GM21360 (cell line): ENCODE data around the gene HS2ST1.

Experiments used
- ATAC-seq: cut with Tn5 transposase; IDR thresholded peaks from one replicate; pipeline ENCODE4 v1.9.1; 2021; ENCODE audit warnings: mild to moderate bottlenecking, moderate library complexity; ENCODE audit not compliant: unreplicated experiment

The HS2ST1 gene

DNA sequence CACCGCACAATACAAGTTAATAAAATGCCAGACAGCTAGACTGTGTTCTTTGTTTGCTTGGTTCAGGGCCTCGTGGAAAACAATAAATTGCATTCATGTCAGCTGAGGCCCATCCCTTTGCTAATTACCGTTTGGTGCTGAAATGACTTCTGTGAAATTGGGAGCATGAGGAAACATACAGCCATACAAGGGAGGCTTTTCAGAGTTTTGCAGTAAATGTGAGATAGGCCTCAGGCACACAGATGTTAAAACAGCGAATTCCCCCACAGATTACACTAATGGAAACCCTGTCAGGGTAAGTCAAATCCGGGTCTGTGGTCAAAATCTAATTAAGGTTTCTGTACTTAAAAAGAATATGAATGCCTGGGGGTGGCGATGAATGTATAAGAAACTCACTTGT lies 240.7 kb downstream of the HS2ST1 start:
- no peak for ATAC-seq

DNA sequence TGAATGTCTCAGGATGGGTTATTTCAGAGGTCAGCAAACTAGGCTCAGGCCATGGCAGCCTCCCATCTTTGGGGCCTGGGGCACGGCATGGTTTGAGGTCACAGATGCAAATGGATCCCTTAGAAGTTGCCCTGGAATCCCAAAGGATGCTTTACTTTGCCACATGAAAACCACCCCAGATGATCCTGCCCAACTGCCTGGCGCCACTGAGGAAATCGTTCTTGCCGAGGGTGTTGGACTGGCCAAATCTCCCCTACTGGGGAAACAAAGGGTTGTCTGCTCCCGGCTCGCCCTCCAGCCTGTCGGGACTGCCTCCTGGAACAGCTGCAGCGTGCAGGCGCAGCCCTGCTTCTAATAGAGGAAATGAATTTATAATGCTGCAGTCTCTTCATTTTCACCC lies 241.2 kb downstream of the HS2ST1 start:
- no peak for ATAC-seq

GRCh38 chr1:87156124-87156523 lies 241.7 kb downstream of the HS2ST1 start:
- ATAC-seq, result no peak

DNA sequence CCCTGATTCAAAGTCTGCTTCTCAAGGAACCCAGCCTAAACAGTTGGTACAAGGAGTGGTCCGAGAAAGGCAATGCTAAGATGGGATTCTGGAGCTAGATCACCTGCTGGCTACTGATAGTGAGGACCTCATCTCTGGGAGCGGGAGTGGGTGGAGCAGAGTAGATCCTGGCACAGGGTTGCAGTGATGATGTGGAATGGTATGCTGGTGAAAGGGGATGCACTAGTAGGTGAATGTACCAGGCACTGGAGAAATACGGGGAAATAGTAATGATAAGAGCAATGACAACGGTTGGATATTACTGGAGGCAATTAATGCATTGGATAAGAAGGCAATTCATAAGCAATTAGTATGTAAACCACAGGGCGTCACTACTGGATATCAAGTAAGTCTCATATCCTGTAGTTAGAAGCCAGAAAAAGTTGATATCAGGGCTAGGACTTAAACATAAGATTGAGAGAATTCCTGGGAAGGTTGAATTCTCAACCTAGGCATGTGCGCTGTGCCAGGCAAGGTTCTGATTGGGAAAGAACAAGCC lies 245.0 kb downstream of the HS2ST1 start:
- ATAC-seq, result no peak
